ENCODE data around the gene CBLC. TPM values are rescaled to one million over a fixed set of nuclear protein-coding genes. Genes with fewer than 3 reads are reported as not detected.

The CBLC gene
- total and polyA plus RNA-seq, 10 of the 15 experiments (the other 5 are each of a cell fraction or from before 2014, with no cell fraction given): not detected

DNA sequence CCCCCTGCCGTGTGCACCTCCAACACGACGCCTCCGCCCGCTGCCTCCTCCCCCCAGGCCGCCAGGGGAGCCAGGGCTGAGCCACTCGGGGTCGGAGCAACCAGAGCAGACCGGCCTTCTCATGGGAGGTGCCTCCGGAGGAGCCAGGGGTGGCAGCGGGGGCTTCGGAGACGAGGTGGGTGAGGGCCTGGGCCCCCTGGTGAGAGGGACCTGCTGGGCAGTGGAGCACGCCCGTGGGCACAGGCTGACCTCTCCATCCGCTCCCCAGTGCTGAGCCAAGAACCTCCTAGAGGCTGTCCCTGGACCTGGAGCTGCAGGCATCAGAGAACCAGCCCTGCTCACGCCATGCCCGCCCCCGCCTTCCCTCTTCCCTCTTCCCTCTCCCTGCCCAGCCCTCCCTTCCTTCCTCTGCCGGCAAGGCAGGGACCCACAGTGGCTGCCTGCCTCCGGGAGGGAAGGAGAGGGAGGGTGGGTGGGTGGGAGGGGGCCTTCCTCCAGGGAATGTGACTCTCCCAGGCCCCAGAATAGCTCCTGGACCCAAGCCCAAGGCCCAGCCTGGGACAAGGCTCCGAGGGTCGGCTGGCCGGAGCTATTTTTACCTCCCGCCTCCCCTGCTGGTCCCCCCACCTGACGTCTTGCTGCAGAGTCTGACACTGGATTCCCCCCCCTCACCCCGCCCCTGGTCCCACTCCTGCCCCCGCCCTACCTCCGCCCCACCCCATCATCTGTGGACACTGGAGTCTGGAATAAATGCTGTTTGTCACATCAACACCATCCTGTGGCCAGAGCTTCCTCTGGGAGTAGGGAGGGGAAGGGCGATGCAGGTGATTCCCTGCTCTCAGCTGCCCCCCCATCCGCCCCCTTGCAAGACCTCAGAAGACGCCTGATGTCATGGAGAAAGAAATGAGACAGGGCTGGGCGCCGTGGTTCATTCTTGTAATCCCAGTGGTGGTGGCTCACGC is 43.2 kb downstream of the CBLC start:
- in situ Hi-C loops (cut with MboI) (no loop called here), intact Hi-C loops (cut with micrococcal nuclease; ENCODE audit: unreplicated experiment) (no loop called here)
- no peak for DNase-seq (ENCODE audit: low read depth, low spot score)
- H3K9ac ChIP-seq (ENCODE audit: control insufficient read depth, insufficient read depth, low read length): no peak overlapping the region
- ChIA-PET SMC1A (ENCODE audit: uncharacterized antibody, unreplicated experiment) (interaction anchor here (0.6 kb wide), 1 partner anchor 164 kb away, joined by 3 read pairs; no protein-coding TSS in a partner anchor), CTCF (interaction anchor here (0.6 kb wide), 1 partner anchor 158 kb away, joined by 3 read pairs; no protein-coding TSS in a partner anchor), RAD21 (ENCODE audit: unreplicated experiment) (no interaction called here), POLR2A (no interaction called here)
- H3K9me3 ChIP-seq (replicated peaks; ENCODE audit: control insufficient read depth, insufficient read depth, low read length): no peaks in the 10 kb centered on the region
- H3K4me1 ChIP-seq (ENCODE audit: control insufficient read depth, insufficient read depth, low read length): no peaks in the 10 kb centered on the region
- no peaks in the 10 kb centered on the region for H3K79me2 ChIP-seq (ENCODE audit: control insufficient read depth, insufficient read depth, low read length)
- no peak overlapping the region for H3K27ac ChIP-seq (ENCODE audit: control insufficient read depth, insufficient read depth)
- H3K4me2 ChIP-seq (ENCODE audit: control insufficient read depth, insufficient read depth): no peak overlapping the region
- no peak overlapping the region for H2AFZ ChIP-seq (ENCODE audit: control insufficient read depth, low read depth, low read length)
- no peak for ATAC-seq
- H3K27me3 ChIP-seq (replicated peaks in 1 of 2; ENCODE audit: control insufficient read depth in 2 of 2, insufficient read depth in 2 of 2, low read length in 1 of 2): 0 out of 4 replicates have a peak, but pooled peaks cover 0 to 1% of the 10 kb centered on the region in 2 experiments
- no peaks in the 10 kb centered on the region for H4K20me1 ChIP-seq (ENCODE audit: control insufficient read depth, insufficient read depth)
- FAIRE-seq: no peak
- 31% methylated on average over 19 of the region's 35 CpGs for WGBS (ENCODE audit: insufficient coverage, insufficient replicate concordance, low lambda C conversion rate, missing lambda C conversion rate)
- no peak overlapping the region for H3K4me3 ChIP-seq
- no TSS peak for BruUV-seq (replicated peaks)
- H3K36me3 ChIP-seq (ENCODE audit: control insufficient read depth in 2 of 2, insufficient read depth in 2 of 2, low read length in 1 of 2): no peaks in the 10 kb centered on the region
- TF ChIP-seq FOS (IDR thresholded peaks at IDR 0.05; ENCODE audit: borderline replicate concordance, extremely low read depth, insufficient read length) (no peak), MYC (IDR thresholded peaks at IDR 0.05; ENCODE audit: insufficient read depth, insufficient read length, insufficient replicate concordance, low read length, severe bottlenecking) (no peak), SUZ12 (IDR thresholded peaks at IDR 0.05; ENCODE audit: unreplicated experiment) (no peak), PAX5 (IDR thresholded peaks at IDR 0.05; ENCODE audit: borderline replicate concordance, low read depth, low read length) (no peak), NRF1 (conservative IDR thresholded peaks at IDR 0.05; ENCODE audit: low read depth, low read length) (no peak), CHD4 (IDR thresholded peaks at IDR 0.05) (no peak), LARP7 (IDR thresholded peaks at IDR 0.05) (no peak), EED (IDR thresholded peaks at IDR 0.05; ENCODE audit: low read depth) (no peak)
- TF ChIP-seq, protein P1, sequence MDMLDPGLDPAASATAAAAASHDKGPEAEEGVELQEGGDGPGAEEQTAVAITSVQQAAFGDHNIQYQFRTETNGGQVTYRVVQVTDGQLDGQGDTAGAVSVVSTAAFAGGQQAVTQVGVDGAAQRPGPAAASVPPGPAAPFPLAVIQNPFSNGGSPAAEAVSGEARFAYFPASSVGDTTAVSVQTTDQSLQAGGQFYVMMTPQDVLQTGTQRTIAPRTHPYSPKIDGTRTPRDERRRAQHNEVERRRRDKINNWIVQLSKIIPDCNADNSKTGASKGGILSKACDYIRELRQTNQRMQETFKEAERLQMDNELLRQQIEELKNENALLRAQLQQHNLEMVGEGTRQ (IDR thresholded peaks at IDR 0.05; ENCODE audit: borderline replicate concordance, low read depth, low read length): no peak
- TF ChIP-seq, protein P2, sequence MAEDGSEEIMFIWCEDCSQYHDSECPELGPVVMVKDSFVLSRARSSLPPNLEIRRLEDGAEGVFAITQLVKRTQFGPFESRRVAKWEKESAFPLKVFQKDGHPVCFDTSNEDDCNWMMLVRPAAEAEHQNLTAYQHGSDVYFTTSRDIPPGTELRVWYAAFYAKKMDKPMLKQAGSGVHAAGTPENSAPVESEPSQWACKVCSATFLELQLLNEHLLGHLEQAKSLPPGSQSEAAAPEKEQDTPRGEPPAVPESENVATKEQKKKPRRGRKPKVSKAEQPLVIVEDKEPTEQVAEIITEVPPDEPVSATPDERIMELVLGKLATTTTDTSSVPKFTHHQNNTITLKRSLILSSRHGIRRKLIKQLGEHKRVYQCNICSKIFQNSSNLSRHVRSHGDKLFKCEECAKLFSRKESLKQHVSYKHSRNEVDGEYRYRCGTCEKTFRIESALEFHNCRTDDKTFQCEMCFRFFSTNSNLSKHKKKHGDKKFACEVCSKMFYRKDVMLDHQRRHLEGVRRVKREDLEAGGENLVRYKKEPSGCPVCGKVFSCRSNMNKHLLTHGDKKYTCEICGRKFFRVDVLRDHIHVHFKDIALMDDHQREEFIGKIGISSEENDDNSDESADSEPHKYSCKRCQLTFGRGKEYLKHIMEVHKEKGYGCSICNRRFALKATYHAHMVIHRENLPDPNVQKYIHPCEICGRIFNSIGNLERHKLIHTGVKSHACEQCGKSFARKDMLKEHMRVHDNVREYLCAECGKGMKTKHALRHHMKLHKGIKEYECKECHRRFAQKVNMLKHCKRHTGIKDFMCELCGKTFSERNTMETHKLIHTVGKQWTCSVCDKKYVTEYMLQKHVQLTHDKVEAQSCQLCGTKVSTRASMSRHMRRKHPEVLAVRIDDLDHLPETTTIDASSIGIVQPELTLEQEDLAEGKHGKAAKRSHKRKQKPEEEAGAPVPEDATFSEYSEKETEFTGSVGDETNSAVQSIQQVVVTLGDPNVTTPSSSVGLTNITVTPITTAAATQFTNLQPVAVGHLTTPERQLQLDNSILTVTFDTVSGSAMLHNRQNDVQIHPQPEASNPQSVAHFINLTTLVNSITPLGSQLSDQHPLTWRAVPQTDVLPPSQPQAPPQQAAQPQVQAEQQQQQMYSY (CRISPR knock-in tag; IDR thresholded peaks at IDR 0.05): no peak
- TF ChIP-seq, protein P3, sequence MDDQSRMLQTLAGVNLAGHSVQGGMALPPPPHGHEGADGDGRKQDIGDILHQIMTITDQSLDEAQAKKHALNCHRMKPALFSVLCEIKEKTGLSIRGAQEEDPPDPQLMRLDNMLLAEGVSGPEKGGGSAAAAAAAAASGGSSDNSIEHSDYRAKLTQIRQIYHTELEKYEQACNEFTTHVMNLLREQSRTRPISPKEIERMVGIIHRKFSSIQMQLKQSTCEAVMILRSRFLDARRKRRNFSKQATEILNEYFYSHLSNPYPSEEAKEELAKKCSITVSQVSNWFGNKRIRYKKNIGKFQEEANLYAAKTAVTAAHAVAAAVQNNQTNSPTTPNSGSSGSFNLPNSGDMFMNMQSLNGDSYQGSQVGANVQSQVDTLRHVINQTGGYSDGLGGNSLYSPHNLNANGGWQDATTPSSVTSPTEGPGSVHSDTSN (IDR thresholded peaks at IDR 0.05; ENCODE audit: insufficient replicate concordance, low read depth, low read length): no peak
- TF ChIP-seq, protein P4, sequence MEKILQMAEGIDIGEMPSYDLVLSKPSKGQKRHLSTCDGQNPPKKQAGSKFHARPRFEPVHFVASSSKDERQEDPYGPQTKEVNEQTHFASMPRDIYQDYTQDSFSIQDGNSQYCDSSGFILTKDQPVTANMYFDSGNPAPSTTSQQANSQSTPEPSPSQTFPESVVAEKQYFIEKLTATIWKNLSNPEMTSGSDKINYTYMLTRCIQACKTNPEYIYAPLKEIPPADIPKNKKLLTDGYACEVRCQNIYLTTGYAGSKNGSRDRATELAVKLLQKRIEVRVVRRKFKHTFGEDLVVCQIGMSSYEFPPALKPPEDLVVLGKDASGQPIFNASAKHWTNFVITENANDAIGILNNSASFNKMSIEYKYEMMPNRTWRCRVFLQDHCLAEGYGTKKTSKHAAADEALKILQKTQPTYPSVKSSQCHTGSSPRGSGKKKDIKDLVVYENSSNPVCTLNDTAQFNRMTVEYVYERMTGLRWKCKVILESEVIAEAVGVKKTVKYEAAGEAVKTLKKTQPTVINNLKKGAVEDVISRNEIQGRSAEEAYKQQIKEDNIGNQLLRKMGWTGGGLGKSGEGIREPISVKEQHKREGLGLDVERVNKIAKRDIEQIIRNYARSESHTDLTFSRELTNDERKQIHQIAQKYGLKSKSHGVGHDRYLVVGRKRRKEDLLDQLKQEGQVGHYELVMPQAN (conservative IDR thresholded peaks at IDR 0.05): no peak

All from GM12878 (cell line).